ENCODE results near the gene STXBP5. TPM values are rescaled to one million over a fixed set of nuclear protein-coding genes. Genes with fewer than 3 reads are reported as not detected.

Gene STXBP5
- total and polyA plus RNA-seq, 2 of the 13 experiments (the other 11 are each of a cell fraction or from before 2014, with no cell fraction given) = 8.8 to 19.4 TPM

- TF ChIP-seq ZBTB4 (CRISPR knock-in tag; IDR thresholded peaks at IDR 0.05; ENCODE audit: borderline replicate concordance) = no peak; the same call in 1 of the 2 replicates
- TF ChIP-seq ZNF781 (CRISPR knock-in tag; IDR thresholded peaks at IDR 0.05; ENCODE audit: borderline replicate concordance, not compliant biosample characterization) = no peak
- 0 out of 2 replicates have a peak, but pooled peaks have one; percentile 9 for TF ChIP-seq SNAPC5 (CRISPR knock-in tag; IDR thresholded peaks at IDR 0.05; ENCODE audit: borderline replicate concordance)
- TF ChIP-seq MED1 (CRISPR knock-in tag; IDR thresholded peaks at IDR 0.05) = no peak; the same call in 1 of the 2 replicates
- no peak for TF ChIP-seq SMAD9 (CRISPR knock-in tag; IDR thresholded peaks at IDR 0.05)
- TF ChIP-seq XRCC5 (optimal IDR thresholded peaks at IDR 0.05; ENCODE audit: low read length) = peak; percentile 73
- no peak for TF ChIP-seq BCL3 (CRISPR knock-in tag; IDR thresholded peaks at IDR 0.05)
- 0 out of 2 replicates have a peak, but pooled peaks have one; percentile 66 for TF ChIP-seq ZNF703 (CRISPR knock-in tag; IDR thresholded peaks at IDR 0.05; ENCODE audit: borderline replicate concordance)
- TF ChIP-seq ZNF607 (CRISPR knock-in tag; IDR thresholded peaks at IDR 0.05; ENCODE audit: borderline replicate concordance) = 0 out of 2 replicates have a peak, but pooled peaks have one; percentile 28
- TF ChIP-seq SALL2 (CRISPR knock-in tag; IDR thresholded peaks at IDR 0.05) = peak; percentile 70; the same call in 1 of the 2 replicates
- no peak for TF ChIP-seq ZMAT3 (CRISPR knock-in tag; conservative IDR thresholded peaks at IDR 0.05)
- TF ChIP-seq GPBP1L1 (CRISPR knock-in tag; IDR thresholded peaks at IDR 0.05) = no peak
- TF ChIP-seq TBX2 (CRISPR knock-in tag; IDR thresholded peaks at IDR 0.05; ENCODE audit: borderline replicate concordance) = peak; percentile 57; the same call in 1 of the 2 replicates
Observed at GRCh38 chr6:147204060-147204785, at the start of gene STXBP5 (continued).
